WERI-Rb-1 (cell line): ENCODE results near the gene ALOX15B.

ENCODE experiments used
- DNase-seq: peaks from one replicate; pipeline ENCODE4 v3.0.0-alpha.2; 2020
- H3K27ac ChIP-seq: fragments of 250-450 bp; sonication (Bioruptor Pico); 2 replicates; pipeline ENCODE4 v1.5.1; 2020; ENCODE audit warnings: mild to moderate bottlenecking, moderate library complexity
- H3K27me3 ChIP-seq: fragments of 250-450 bp; sonication (Bioruptor Pico); 2 replicates; pipeline ENCODE4 v1.5.1; 2021; ENCODE audit warnings: mild to moderate bottlenecking, low read depth, moderate library complexity; ENCODE audit not compliant: insufficient read depth, severe bottlenecking
- H3K36me3 ChIP-seq: fragments of 250-450 bp; sonication (Bioruptor Pico); 2 replicates; pipeline ENCODE4 v1.5.1; 2020; ENCODE audit warnings: mild to moderate bottlenecking, moderate library complexity
- H3K4me3 ChIP-seq: 2 replicates; pipeline ENCODE4 v1.5.1; 2011; ENCODE audit warnings: low read depth, mild to moderate bottlenecking, control low read depth, low read length
- H3K9me3 ChIP-seq: fragments of 250-450 bp; sonication (Bioruptor Pico); 2 replicates; pipeline ENCODE4 v1.5.1; 2021; ENCODE audit warnings: mild to moderate bottlenecking, moderate library complexity; ENCODE audit not compliant: severe bottlenecking
- TF ChIP-seq, protein P1 (sequence below): IDR thresholded peaks from 2 replicates; pipeline ENCODE4 v1.5.1; 2011; ENCODE audit warnings: low read depth, mild to moderate bottlenecking, control low read depth, inconsistent platforms, low read length

The ALOX15B gene

DNA sequence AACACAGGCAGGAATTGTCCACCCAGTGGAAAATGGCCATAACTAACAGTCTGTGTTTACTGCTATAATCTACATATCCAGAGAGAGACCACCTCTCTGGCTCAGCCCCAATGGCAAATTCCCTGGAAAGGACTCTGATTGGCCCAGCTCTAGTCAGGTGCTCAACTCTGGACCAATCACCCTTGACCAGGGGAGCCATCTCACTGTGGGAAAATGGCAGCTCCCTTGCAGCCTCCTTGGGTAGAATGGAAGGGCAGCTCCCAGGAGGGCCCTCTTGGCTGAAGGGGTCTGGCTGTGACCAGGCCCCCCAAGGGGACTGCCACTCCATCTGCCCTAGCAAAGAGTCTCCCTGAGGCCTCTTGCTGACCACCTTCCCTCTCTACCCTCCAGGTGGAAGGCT, 3.1 kb downstream of the ALOX15B start:
- Histone ChIP-seq H3K27ac (no peak overlapping the region), H3K27me3 (no peaks in the 10 kb centered on the region), H3K36me3 (no peaks in the 10 kb centered on the region), H3K4me3 (no peak overlapping the region), H3K9me3 (no peaks in the 10 kb centered on the region)
- DNase-seq, result no peak
- TF ChIP-seq, protein P1, sequence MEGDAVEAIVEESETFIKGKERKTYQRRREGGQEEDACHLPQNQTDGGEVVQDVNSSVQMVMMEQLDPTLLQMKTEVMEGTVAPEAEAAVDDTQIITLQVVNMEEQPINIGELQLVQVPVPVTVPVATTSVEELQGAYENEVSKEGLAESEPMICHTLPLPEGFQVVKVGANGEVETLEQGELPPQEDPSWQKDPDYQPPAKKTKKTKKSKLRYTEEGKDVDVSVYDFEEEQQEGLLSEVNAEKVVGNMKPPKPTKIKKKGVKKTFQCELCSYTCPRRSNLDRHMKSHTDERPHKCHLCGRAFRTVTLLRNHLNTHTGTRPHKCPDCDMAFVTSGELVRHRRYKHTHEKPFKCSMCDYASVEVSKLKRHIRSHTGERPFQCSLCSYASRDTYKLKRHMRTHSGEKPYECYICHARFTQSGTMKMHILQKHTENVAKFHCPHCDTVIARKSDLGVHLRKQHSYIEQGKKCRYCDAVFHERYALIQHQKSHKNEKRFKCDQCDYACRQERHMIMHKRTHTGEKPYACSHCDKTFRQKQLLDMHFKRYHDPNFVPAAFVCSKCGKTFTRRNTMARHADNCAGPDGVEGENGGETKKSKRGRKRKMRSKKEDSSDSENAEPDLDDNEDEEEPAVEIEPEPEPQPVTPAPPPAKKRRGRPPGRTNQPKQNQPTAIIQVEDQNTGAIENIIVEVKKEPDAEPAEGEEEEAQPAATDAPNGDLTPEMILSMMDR, result no peak

DNA sequence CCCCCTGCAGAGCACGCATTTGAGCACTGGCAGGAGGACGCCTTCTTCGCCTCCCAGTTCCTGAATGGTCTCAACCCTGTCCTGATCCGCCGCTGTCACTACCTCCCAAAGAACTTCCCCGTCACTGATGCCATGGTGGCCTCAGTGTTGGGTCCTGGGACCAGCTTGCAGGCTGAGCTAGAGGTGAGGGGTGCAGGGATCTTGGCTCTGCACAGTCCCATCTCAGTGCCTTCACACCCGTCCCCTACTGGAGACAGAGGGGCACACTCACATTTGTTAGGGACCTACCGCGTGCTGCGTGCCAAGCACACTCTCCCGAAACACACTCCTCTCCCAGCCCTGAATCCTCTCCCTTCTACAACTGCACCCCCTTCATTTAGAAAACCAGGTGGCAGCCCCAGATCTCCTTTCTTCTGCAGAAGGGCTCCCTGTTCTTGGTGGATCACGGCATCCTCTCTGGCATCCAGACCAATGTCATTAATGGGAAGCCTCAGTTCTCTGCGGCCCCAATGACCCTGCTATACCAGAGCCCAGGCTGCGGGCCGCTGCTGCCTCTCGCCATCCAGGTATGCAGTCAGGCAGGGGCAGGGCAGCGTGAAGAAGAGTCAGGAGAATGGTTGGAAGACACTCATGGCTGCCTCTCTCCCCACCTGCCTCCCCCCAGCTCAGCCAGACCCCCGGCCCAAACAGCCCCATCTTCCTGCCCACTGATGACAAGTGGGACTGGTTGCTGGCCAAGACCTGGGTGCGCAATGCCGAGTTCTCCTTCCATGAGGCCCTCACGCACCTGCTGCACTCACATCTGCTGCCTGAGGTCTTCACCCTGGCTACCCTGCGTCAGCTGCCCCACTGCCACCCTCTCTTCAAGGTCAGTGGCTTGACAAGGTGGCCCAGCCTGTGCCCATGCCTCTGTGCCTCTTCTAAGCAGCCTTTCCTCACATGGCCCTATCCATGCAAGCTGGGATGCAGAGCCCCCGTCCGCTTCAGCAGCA, 6.3 kb downstream of the ALOX15B start:
- TF ChIP-seq, protein P1, result no peak
- no peaks in the 10 kb centered on the region for H3K36me3 ChIP-seq

DNA sequence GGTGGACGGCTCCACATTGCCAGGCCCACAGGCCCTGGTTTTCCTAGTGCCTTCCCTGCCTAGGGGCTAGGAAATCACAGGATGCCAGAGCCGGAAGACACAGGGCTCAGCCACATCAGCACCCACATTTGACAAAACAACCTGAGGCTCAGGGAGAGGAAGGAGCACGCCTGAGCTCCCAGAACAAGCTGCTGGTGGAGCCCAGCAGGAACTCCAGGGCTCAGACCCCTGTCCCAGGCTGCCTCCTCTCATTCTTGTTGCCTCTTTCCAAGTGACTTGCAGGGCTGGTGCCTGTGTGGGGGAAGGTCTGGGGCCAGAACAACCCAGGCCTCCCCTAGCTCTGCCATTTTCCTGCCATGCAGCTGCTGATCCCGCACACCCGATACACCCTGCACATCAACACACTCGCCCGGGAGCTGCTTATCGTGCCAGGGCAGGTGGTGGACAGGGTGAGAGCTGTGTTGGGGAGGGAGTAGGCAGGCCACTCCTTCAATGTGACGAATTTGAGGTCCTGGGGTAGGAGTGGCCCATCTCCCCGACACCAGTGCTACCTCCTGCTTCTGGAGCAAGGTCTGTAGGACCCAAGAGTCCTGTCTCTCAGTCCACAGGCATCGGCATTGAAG, 7.6 kb downstream of the ALOX15B start:
- Histone ChIP-seq H3K9me3 (no peaks in the 10 kb centered on the region), H3K27ac (no peak overlapping the region), H3K27me3 (no peaks in the 10 kb centered on the region), H3K4me3 (no peak overlapping the region), H3K36me3 (no peaks in the 10 kb centered on the region)
- DNase-seq, result no peak
- TF ChIP-seq, protein P1, result no peak

More for the DNA sequence above, 6.3 kb downstream of the ALOX15B start:
- Histone ChIP-seq H3K9me3 (no peaks in the 10 kb centered on the region), H3K27me3 (no peaks in the 10 kb centered on the region), H3K27ac (no peak overlapping the region), H3K4me3 (no peak overlapping the region)
- no peak for DNase-seq

DNA sequence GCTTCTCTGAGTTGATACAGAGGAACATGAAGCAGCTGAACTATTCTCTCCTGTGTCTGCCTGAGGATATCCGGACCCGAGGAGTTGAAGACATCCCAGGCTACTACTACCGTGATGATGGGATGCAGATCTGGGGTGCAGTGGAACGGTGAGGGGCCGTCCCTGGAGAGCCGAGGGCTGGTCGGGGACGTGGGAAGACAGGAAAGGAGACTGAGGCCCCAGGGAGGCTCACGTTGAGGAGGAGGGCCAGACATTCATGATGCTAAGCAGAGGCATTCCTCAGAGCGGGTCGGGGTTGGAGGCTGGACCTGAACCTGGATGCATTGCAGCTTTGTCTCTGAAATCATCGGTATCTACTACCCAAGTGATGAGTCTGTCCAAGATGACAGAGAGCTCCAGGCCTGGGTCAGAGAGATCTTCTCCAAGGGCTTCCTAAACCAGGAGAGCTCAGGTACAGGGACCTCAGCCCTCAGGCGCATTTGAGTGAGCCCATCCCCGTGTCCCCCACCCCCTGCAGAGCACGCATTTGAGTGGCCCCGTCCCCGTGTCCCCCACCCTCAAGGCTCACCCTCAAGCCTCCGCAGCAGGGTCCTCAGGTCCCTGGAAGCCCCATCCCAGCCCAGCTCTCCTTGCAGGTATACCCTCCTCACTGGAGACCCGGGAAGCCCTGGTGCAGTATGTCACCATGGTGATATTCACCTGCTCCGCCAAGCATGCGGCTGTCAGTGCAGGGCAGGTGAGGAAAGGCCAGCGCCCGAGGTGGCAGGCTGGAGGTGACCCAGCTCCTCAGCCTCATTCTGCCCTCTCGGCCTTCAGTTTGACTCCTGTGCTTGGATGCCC, 8.3 kb downstream of the ALOX15B start:
- Histone ChIP-seq H3K9me3 (no peaks in the 10 kb centered on the region), H3K36me3 (no peaks in the 10 kb centered on the region), H3K27me3 (no peaks in the 10 kb centered on the region), H3K4me3 (no peak overlapping the region), H3K27ac (no peak overlapping the region)
- no peak for DNase-seq
- TF ChIP-seq, protein P1, result no peak

DNA sequence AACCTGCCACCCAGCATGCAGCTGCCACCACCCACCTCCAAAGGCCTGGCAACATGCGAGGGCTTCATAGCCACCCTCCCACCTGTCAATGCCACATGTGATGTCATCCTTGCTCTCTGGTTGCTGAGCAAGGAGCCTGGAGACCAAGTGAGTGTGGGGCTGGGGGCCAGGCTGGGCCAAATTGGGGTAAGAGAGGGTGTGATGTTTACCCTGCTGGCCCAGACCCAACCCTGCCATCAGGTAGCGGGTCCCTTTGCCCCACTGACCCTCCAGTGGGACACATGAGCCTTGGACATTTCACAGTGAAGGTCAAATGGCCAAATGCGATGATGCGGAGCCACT, 8.9 kb downstream of the ALOX15B start:
- H3K27ac ChIP-seq, result no peak overlapping the region
- no peaks in the 10 kb centered on the region for H3K27me3 ChIP-seq
- H3K36me3 ChIP-seq, result no peaks in the 10 kb centered on the region
- DNase-seq, result no peak
- H3K4me3 ChIP-seq, result no peak overlapping the region
- TF ChIP-seq, protein P1, result no peak
- H3K9me3 ChIP-seq, result no peaks in the 10 kb centered on the region
